HEK293 (cell line): ENCODE results near the gene FUT1.
A peak's percentile ranks its signal among the peaks of the same experiment; 100 is the strongest.

Experiments used
- CTCF ChIA-PET: fragments of 350-600 bp; formaldehyde crosslinking; extraction: SDS; loops from one replicate; lab custom pipeline; 2021; ENCODE audit warnings: antibody characterized with exemption; lab: Yijun Ruan, JAX
- POLR2A ChIA-PET: fragments of 300-600 bp; formaldehyde crosslinking; extraction: SDS; loops from one replicate; lab custom pipeline; 2020; ENCODE audit warnings: antibody characterized with exemption, inconsistent platforms; lab: Yijun Ruan, JAX
- H3K27ac ChIP-seq: fragments of 200-500 bp; sonication (Bioruptor generic); 2 replicates; pipeline ENCODE4 v1.5.1; 2014; ENCODE audit warnings: low read depth, low read length, control low read depth, inconsistent platforms; ENCODE audit errors: extremely low read depth
- H3K36me3 ChIP-seq, 2 experiments: fragments of 200-500 bp in 1 of 2; sonication (Bioruptor generic) in 1 of 2; 1 replicate in 1 of 2; 2 replicates in 1 of 2; pipeline ENCODE4 v1.5.1; 2014 to 2017; ENCODE audit warnings: inconsistent platforms in 2 of 2, low read length in 2 of 2; ENCODE audit not compliant: control insufficient read depth in 2 of 2, insufficient read depth in 1 of 2
- H3K4me1 ChIP-seq: fragments of 200-500 bp; sonication (Bioruptor generic); 2 replicates; pipeline ENCODE4 v1.5.1; 2014; ENCODE audit warnings: mild to moderate bottlenecking, low read length, inconsistent platforms; ENCODE audit not compliant: control insufficient read depth, insufficient read depth
- H3K4me3 ChIP-seq: 2 replicates; pipeline ENCODE4 v1.5.1; 2011; ENCODE audit warnings: low read depth, mild to moderate bottlenecking, control low read depth, low read length, moderate library complexity
- H3K9me3 ChIP-seq: fragments of 200-500 bp; sonication (Bioruptor generic); 2 replicates; pipeline ENCODE4 v1.5.1; 2014; ENCODE audit warnings: low read depth, low read length, inconsistent platforms; ENCODE audit not compliant: control insufficient read depth, insufficient read depth
- EGR2 ChIP-seq: fragments of 450-650 bp; formaldehyde crosslinking; IDR thresholded peaks from 2 replicates; pipeline ENCODE4 v1.5.1; 2016; ENCODE audit warnings: low read depth, missing biosample characterization, missing genetic modification characterization
- IKZF3 ChIP-seq: fragments of 450-650 bp; IDR thresholded peaks from 2 replicates; pipeline ENCODE4 v1.5.0; 2018; ENCODE audit warnings: missing biosample characterization, mild to moderate bottlenecking, missing genetic modification characterization, moderate library complexity
- KLF8 ChIP-seq: fragments of 450-650 bp; formaldehyde crosslinking; IDR thresholded peaks from 2 replicates; pipeline ENCODE4 v1.5.1; 2016; ENCODE audit warnings: missing biosample characterization, missing genetic modification characterization
- SP7 ChIP-seq: fragments of 450-650 bp; formaldehyde crosslinking; IDR thresholded peaks from 2 replicates; pipeline ENCODE4 v1.5.1; 2016; ENCODE audit warnings: missing biosample characterization, missing genetic modification characterization
- WT1 ChIP-seq: fragments of 450-650 bp; formaldehyde crosslinking; IDR thresholded peaks from 2 replicates; pipeline ENCODE4 v1.5.1; 2016; ENCODE audit warnings: missing biosample characterization, missing genetic modification characterization
- ZEB2 ChIP-seq: fragments of 450-650 bp; formaldehyde crosslinking; IDR thresholded peaks from 2 replicates; pipeline ENCODE4 v1.5.1; 2016; ENCODE audit warnings: missing biosample characterization, missing genetic modification characterization
- ZNF274 ChIP-seq, 2 experiments: fragments of 200-500 bp in 1 of 2; fragments of 450-650 bp in 1 of 2; sonication (Bioruptor generic) in 1 of 2; formaldehyde crosslinking in 1 of 2; IDR thresholded peaks; 2 replicates each; pipeline versions ENCODE4 v1.5.1 to v1.6.1; 2014 to 2016; ENCODE audit warnings: borderline replicate concordance in 1 of 2, inconsistent platforms in 1 of 2, low read length in 1 of 2, missing biosample characterization in 1 of 2, missing genetic modification characterization in 1 of 2
- ZNF366 ChIP-seq: fragments of 450-650 bp; formaldehyde crosslinking; conservative IDR thresholded peaks from 2 replicates; pipeline ENCODE4 v1.5.1; 2016; ENCODE audit warnings: missing biosample characterization, missing genetic modification characterization
- ZNF473 ChIP-seq: fragments of 450-650 bp; formaldehyde crosslinking; IDR thresholded peaks from 2 replicates; pipeline ENCODE4 v1.5.1; 2017; ENCODE audit warnings: missing biosample characterization, missing genetic modification characterization
- ZNF48 ChIP-seq: fragments of 450-650 bp; formaldehyde crosslinking; IDR thresholded peaks from 2 replicates; pipeline ENCODE4 v1.5.1; 2016; ENCODE audit warnings: missing biosample characterization, missing genetic modification characterization
- ZNF530 ChIP-seq: fragments of 450-650 bp; formaldehyde crosslinking; IDR thresholded peaks from 2 replicates; pipeline ENCODE4 v1.5.1; 2016; ENCODE audit warnings: low read depth, missing biosample characterization, missing genetic modification characterization
- ZNF571 ChIP-seq: fragments of 450-650 bp; formaldehyde crosslinking; IDR thresholded peaks from 2 replicates; pipeline ENCODE4 v1.5.0; 2017; ENCODE audit warnings: missing biosample characterization, missing genetic modification characterization
- ZNF600 ChIP-seq: fragments of 450-650 bp; formaldehyde crosslinking; IDR thresholded peaks from 2 replicates; pipeline ENCODE4 v1.5.1; 2016; ENCODE audit warnings: missing biosample characterization, missing genetic modification characterization
- ZNF660 ChIP-seq: fragments of 450-650 bp; IDR thresholded peaks from 2 replicates; pipeline ENCODE4 v1.5.1; 2018; ENCODE audit warnings: missing biosample characterization, mild to moderate bottlenecking, missing genetic modification characterization
- ZNF664 ChIP-seq: fragments of 450-650 bp; formaldehyde crosslinking; IDR thresholded peaks from 2 replicates; pipeline ENCODE4 v1.5.1; 2016; ENCODE audit warnings: missing biosample characterization, missing genetic modification characterization
- ZNF707 ChIP-seq: fragments of 450-650 bp; formaldehyde crosslinking; IDR thresholded peaks from 2 replicates; pipeline ENCODE4 v1.5.1; 2016; ENCODE audit warnings: missing biosample characterization, missing genetic modification characterization
- ZNF791 ChIP-seq: fragments of 450-650 bp; formaldehyde crosslinking; IDR thresholded peaks from 2 replicates; pipeline ENCODE4 v1.5.1; 2016; ENCODE audit warnings: missing biosample characterization, missing genetic modification characterization
- ZSCAN30 ChIP-seq: fragments of 450-650 bp; IDR thresholded peaks from 2 replicates; pipeline ENCODE4 v1.5.1; 2018; ENCODE audit warnings: missing biosample characterization, mild to moderate bottlenecking, missing genetic modification characterization, moderate library complexity
- ZXDB ChIP-seq: fragments of 450-650 bp; formaldehyde crosslinking; IDR thresholded peaks from 2 replicates; pipeline ENCODE4 v1.5.1; 2016; ENCODE audit warnings: missing biosample characterization, missing genetic modification characterization
- TF ChIP-seq, protein P1 (sequence below): fragments of 450-650 bp; formaldehyde crosslinking; IDR thresholded peaks from 2 replicates; pipeline ENCODE4 v1.5.1; 2016; ENCODE audit warnings: missing biosample characterization, missing genetic modification characterization
- TF ChIP-seq, protein P2 (sequence below): sonication (generic); formaldehyde crosslinking; IDR thresholded peaks from 2 replicates; pipeline ENCODE4 v1.8.1; 2022; ENCODE audit warnings: mild to moderate bottlenecking, moderate library complexity, missing genetic modification reagents
- TF ChIP-seq, protein P3 (sequence below): fragments of 450-650 bp; formaldehyde crosslinking; IDR thresholded peaks from 2 replicates; pipeline ENCODE4; 2016; ENCODE audit warnings: missing biosample characterization, missing genetic modification characterization
- TF ChIP-seq, protein P4 (sequence below): fragments of 450-650 bp; formaldehyde crosslinking; IDR thresholded peaks from 2 replicates; pipeline ENCODE4 v1.5.1; 2016; ENCODE audit warnings: missing biosample characterization, missing genetic modification characterization
- TF ChIP-seq, protein P5 (sequence below): fragments of 450-650 bp; formaldehyde crosslinking; optimal IDR thresholded peaks from 2 replicates; pipeline ENCODE3; 2016; ENCODE audit warnings: missing biosample characterization, mild to moderate bottlenecking, missing genetic modification characterization
- TF ChIP-seq, protein P6 (sequence below): fragments of 450-650 bp; formaldehyde crosslinking; IDR thresholded peaks from 2 replicates; pipeline ENCODE4 v1.5.1; 2016; ENCODE audit warnings: missing biosample characterization, missing genetic modification characterization

Gene FUT1

DNA sequence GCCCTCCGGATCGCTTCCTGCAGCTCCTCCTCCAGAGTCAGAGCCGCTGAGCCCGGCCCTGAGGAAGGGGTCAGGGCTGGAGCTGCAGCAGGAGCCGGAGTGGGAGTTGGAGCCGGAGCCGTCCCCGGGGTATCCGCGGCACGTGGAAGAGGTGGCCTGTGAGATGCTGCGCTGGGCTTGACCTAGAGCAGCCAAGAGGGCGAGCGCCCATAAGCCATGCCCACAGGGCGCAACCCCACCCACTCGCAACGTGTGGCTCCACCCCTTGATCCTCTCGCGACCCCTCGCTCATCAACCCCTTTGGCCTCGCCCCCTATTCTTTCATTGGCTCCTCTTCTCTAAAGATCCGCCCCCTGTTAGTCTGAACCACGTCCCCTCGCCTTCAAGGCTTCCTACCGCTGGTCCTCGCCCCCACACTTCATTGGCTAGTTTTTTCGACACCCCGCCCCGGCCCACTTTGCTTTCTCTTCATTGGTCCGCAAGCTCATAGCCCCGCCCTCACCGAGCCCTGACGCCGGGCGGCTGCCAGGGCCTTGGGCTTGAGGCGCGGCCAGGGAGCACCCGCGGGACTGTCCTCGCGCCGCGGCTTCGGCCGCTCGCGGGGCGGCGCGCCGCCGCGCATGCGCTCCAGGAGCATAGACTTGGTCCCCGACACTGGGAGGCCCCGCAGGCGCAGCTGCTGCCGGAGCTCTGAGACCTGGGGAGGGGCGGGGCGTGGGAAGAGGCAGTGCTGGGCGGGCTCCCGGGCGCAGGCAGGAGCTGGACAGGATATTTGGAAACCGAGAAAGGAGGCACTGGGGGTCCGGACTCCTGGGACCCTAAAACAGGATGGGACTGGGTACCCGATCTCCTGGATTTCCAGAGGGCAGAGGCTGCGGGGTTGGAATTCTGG, 38.3 kb downstream of the FUT1 start:
- Histone ChIP-seq H3K4me1 (peaks cover 13% of the 10 kb centered on the region), H3K36me3 (no peaks in the 10 kb centered on the region; a peak in 1 of 3 replicates), H3K27ac (peak overlapping the region; percentile 67), H3K9me3 (no peaks in the 10 kb centered on the region), H3K4me3 (peak overlapping the region; percentile 67)
- ChIA-PET POLR2A (interaction anchor here (0.5 to 2.4 kb wide), 15 partner anchors 9 to 114 kb away, joined by 3 to 15 read pairs (median 4); partner anchors contain the start of genes CA11, RPL18 and SPHK2), CTCF (interaction anchor here (0.5 to 3.8 kb wide), 13 partner anchors 10 to 384 kb away, joined by 3 to 35 read pairs (median 4); partner anchors contain the start of genes CA11 and RUVBL2)
- no peak for TF ChIP-seq ZNF530 (tag by site-specific recombination)
- TF ChIP-seq, protein P1, sequence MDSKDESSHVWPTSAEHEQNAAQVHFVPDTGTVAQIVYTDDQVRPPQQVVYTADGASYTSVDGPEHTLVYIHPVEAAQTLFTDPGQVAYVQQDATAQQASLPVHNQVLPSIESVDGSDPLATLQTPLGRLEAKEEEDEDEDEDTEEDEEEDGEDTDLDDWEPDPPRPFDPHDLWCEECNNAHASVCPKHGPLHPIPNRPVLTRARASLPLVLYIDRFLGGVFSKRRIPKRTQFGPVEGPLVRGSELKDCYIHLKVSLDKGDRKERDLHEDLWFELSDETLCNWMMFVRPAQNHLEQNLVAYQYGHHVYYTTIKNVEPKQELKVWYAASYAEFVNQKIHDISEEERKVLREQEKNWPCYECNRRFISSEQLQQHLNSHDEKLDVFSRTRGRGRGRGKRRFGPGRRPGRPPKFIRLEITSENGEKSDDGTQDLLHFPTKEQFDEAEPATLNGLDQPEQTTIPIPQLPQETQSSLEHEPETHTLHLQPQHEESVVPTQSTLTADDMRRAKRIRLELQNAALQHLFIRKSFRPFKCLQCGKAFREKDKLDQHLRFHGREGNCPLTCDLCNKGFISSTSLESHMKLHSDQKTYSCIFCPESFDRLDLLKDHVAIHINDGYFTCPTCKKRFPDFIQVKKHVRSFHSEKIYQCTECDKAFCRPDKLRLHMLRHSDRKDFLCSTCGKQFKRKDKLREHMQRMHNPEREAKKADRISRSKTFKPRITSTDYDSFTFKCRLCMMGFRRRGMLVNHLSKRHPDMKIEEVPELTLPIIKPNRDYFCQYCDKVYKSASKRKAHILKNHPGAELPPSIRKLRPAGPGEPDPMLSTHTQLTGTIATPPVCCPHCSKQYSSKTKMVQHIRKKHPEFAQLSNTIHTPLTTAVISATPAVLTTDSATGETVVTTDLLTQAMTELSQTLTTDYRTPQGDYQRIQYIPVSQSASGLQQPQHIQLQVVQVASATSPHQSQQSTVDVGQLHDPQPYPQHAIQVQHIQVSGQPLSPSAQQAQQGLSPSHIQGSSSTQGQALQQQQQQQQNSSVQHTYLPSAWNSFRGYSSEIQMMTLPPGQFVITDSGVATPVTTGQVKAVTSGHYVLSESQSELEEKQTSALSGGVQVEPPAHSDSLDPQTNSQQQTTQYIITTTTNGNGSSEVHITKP (tag by site-specific recombination): peak; percentile 92
- TF ChIP-seq WT1: no peak
- no peak for TF ChIP-seq ZNF707 (tag by site-specific recombination)
- peak; percentile 77 for TF ChIP-seq ZNF366 (tag by site-specific recombination)
- TF ChIP-seq, protein P2, sequence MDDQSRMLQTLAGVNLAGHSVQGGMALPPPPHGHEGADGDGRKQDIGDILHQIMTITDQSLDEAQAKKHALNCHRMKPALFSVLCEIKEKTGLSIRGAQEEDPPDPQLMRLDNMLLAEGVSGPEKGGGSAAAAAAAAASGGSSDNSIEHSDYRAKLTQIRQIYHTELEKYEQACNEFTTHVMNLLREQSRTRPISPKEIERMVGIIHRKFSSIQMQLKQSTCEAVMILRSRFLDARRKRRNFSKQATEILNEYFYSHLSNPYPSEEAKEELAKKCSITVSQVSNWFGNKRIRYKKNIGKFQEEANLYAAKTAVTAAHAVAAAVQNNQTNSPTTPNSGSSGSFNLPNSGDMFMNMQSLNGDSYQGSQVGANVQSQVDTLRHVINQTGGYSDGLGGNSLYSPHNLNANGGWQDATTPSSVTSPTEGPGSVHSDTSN: peak; percentile 43; the same call in 1 of the 2 replicates
- peak; percentile 15; the same call in 1 of the 2 replicates for TF ChIP-seq ZNF600
- TF ChIP-seq, protein P3, sequence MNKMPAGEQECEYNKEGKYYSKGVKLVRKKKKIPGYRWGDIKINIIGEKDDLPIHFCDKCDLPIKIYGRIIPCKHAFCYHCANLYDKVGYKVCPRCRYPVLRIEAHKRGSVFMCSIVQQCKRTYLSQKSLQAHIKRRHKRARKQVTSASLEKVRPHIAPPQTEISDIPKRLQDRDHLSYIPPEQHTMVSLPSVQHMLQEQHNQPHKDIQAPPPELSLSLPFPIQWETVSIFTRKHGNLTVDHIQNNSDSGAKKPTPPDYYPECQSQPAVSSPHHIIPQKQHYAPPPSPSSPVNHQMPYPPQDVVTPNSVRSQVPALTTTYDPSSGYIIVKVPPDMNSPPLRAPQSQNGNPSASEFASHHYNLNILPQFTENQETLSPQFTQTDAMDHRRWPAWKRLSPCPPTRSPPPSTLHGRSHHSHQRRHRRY (tag by site-specific recombination): no peak
- no peak for TF ChIP-seq ZNF274 (IDR thresholded peaks at IDR 0.05; ENCODE audit: low read length)
- no peak for TF ChIP-seq ZNF274 (tag by site-specific recombination; IDR thresholded peaks at IDR 0.05; ENCODE audit: borderline replicate concordance)
- TF ChIP-seq KLF8: peak; percentile 91
- TF ChIP-seq IKZF3 (tag by site-specific recombination): peak; percentile 87
- TF ChIP-seq, protein P4, sequence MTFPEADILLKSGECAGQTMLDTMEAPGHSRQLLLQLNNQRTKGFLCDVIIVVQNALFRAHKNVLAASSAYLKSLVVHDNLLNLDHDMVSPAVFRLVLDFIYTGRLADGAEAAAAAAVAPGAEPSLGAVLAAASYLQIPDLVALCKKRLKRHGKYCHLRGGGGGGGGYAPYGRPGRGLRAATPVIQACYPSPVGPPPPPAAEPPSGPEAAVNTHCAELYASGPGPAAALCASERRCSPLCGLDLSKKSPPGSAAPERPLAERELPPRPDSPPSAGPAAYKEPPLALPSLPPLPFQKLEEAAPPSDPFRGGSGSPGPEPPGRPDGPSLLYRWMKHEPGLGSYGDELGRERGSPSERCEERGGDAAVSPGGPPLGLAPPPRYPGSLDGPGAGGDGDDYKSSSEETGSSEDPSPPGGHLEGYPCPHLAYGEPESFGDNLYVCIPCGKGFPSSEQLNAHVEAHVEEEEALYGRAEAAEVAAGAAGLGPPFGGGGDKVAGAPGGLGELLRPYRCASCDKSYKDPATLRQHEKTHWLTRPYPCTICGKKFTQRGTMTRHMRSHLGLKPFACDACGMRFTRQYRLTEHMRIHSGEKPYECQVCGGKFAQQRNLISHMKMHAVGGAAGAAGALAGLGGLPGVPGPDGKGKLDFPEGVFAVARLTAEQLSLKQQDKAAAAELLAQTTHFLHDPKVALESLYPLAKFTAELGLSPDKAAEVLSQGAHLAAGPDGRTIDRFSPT (tag by site-specific recombination): peak; percentile 66
- peak; percentile 15; the same call in 1 of the 2 replicates for TF ChIP-seq ZNF660 (tag by site-specific recombination)
- TF ChIP-seq, protein P5, sequence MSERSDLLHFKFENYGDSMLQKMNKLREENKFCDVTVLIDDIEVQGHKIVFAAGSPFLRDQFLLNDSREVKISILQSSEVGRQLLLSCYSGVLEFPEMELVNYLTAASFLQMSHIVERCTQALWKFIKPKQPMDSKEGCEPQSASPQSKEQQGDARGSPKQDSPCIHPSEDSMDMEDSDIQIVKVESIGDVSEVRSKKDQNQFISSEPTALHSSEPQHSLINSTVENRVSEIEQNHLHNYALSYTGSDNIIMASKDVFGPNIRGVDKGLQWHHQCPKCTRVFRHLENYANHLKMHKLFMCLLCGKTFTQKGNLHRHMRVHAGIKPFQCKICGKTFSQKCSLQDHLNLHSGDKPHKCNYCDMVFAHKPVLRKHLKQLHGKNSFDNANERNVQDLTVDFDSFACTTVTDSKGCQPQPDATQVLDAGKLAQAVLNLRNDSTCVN: peak; percentile 68
- peak; percentile 46; the same call in 1 of the 2 replicates for TF ChIP-seq SP7
- no peak for TF ChIP-seq ZNF571 (tag by site-specific recombination)
- 0 out of 2 replicates have a peak, but pooled peaks have one; percentile 27 for TF ChIP-seq ZSCAN30
- TF ChIP-seq ZXDB: peak; percentile 6; the same call in 1 of the 2 replicates
- no peak for TF ChIP-seq ZNF791 (tag by site-specific recombination)
- TF ChIP-seq ZNF48 (tag by site-specific recombination): no peak
- TF ChIP-seq, protein P6, sequence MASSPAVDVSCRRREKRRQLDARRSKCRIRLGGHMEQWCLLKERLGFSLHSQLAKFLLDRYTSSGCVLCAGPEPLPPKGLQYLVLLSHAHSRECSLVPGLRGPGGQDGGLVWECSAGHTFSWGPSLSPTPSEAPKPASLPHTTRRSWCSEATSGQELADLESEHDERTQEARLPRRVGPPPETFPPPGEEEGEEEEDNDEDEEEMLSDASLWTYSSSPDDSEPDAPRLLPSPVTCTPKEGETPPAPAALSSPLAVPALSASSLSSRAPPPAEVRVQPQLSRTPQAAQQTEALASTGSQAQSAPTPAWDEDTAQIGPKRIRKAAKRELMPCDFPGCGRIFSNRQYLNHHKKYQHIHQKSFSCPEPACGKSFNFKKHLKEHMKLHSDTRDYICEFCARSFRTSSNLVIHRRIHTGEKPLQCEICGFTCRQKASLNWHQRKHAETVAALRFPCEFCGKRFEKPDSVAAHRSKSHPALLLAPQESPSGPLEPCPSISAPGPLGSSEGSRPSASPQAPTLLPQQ (tag by site-specific recombination): 0 out of 2 replicates have a peak, but pooled peaks have one; percentile 7
- TF ChIP-seq ZNF473 (tag by site-specific recombination): no peak
- no peak for TF ChIP-seq ZNF664 (tag by site-specific recombination)
- TF ChIP-seq EGR2 (tag by site-specific recombination): peak; percentile 67
- TF ChIP-seq ZEB2 (tag by site-specific recombination): peak; percentile 61; the same call in 1 of the 2 replicates
